DMS153 treated with DMSO at 0.1 percent for 48 hours (cell line): Measurements from ENCODE around the gene GBGT1.
"Not testable (repeated sequence)": the region's sequence is repeated elsewhere in the genome, so short reads cannot be mapped to it uniquely, and the experiment has no call there.

ENCODE experiments used
- DNase-seq: peaks from one replicate; lab custom pipeline; 2025; ENCODE audit not compliant: unreplicated experiment; lab: John Stamatoyannopoulos, UW

The GBGT1 gene

GRCh38 chr9:133199648-133200321 is 36.1 kb upstream of the GBGT1 start:
- DNase-seq, result no peak

DNA sequence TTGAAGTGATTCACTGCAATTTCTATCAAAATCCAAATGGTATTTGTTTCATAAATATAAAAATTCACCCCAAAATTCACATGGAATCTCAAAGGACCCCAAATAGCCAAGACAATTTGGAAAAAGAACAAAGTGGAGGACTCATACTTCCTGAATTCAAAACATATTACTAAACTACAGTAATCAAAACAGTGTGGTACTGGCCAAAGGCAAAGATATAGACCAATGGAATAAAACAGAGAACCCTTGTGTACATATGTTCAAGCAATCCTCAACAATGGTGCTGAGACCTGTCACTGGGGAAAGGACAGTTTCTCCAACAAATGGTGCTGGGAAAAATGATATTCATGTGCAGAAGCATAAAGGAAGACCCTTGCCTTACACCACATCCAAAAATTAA is 31.3 kb upstream of the GBGT1 start:
- no peak for DNase-seq

GRCh38 chr9:133194597-133194996 is 30.9 kb upstream of the GBGT1 start:
- no peak for DNase-seq

DNA sequence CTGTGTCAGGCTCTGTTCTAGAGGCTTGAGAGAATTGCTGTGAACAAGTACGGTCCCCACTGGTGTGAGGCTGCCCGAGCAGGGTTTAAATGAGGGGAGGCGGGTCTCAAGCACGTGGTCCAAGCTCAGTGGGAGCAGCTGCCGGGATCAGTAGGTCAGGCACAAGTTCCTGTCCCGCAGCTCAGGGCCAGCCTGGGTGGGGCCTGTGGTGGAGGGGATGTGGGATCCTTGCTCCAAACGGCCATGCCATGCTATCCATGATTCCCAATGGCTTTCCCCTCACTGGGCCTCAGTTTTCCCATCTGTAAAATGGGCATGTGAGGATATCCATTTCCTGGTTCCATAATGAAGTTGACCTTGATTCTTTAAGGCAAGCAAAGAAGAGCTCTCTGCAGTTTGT is 28.3 kb upstream of the GBGT1 start:
- DNase-seq, result no peak

DNA sequence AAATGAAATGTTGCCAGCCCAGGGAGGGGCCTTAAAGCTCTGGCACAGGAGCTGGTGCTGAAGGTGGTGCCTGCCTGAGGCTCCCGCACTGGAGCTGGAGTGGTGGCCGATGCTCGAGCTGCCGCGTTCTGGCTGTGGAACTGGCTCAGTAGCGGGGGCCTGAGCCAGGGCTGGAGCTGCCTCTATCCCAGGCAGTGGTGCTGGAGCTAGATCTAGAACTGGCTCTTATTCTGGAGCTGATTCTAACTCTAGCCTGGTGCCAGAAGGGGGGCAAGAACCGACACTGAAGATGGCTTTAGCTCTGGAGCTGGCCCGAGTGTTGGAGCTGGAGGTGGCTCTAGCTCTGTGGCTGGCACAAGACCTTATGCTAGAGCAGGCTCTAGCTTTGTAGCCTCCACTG is 26.1 kb upstream of the GBGT1 start:
- no peak for DNase-seq

DNA sequence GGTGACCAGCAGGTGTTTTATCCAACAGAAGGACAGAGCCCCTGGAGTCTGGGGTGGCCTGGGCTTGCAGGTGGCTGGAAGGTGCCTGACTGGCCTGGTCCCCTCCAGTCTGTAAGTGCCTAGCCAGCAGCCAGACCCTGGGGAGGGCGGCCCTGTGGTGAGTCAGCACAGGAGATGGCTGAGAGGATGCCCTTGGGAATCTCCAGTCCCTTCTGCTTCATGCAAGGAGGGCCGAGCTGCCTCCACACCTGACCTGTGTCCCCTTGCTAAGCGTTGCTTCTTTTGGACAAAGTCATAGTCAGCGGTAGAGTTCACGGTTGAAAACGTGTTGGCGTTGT is 25.1 kb upstream of the GBGT1 start:
- DNase-seq, result no peak

- peak; percentile 52 for DNase-seq
These were observed 24.5 kb upstream of the GBGT1 start for GRCh38 chr9:133188006-133188842.

GRCh38 chr9:133187561-133188005 is 23.9 kb upstream of the GBGT1 start:
- no peak for DNase-seq

GRCh38 chr9:133186736-133187135 is 23.0 kb upstream of the GBGT1 start:
- no peak for DNase-seq

GRCh38 chr9:133184971-133185370 is 21.3 kb upstream of the GBGT1 start:
- DNase-seq, result peak; percentile 80

DNA sequence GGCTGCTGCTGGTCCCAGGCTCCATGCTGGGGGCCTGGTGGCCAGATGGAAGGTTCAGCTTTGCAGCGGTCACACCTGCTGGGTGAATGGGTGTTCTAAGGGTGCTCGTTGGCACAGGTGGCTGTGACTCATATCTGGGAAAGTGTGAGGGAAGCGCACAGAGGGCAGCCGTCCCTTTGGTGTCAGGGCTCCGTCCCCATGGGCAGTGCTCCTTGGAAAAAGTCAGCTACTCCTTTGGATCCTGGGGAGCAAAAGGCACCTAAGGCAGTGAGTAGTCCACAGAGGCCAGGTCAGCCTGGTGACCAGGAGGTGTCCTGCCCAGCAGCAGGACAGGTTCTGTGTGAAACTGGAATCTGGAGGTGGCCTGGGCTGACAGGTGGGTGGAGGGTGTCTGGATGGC is 18.4 kb upstream of the GBGT1 start:
- DNase-seq, result no peak

DNA sequence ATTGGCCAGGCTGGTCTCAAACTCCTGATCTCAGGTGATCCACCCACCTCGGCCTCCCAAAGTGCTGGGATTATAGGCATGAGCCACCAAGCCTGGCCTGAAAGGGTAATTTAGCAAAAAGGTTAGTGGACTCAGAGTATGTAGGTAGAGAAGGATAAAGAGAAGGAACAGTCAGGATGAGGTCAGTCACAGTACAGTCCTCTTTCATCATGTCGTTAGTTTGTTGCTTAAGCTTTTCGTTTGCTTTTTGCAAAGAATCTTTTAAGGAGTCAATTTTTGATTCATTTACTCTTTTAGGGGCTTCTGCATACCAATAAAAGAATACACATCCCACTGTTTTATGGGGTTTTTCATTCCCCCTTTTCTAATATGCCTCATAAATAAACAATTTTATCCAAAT is 17.8 kb upstream of the GBGT1 start:
- no peak for DNase-seq

GRCh38 chr9:133180953-133181352 is 17.2 kb upstream of the GBGT1 start:
- no peak for DNase-seq

DNA sequence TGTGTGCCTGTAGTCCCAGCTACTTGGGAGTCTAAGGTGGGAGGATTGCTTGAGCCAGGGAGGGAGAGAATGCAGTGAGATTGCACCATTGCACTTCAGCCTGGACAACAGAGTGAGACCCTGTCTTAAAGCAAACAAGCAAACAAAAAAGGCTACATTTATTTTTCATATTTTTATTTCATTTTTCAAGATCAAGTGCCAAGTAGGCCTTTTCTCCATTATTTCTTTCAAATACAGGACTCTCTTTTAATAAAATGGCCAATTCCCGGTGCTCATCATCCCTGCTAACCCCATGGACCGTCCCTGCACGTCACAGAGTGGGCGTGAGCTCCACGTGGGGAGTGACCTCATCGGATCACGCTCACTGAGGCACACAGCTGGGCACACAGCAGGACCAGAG is 9.3 kb upstream of the GBGT1 start:
- no peak for DNase-seq

DNA sequence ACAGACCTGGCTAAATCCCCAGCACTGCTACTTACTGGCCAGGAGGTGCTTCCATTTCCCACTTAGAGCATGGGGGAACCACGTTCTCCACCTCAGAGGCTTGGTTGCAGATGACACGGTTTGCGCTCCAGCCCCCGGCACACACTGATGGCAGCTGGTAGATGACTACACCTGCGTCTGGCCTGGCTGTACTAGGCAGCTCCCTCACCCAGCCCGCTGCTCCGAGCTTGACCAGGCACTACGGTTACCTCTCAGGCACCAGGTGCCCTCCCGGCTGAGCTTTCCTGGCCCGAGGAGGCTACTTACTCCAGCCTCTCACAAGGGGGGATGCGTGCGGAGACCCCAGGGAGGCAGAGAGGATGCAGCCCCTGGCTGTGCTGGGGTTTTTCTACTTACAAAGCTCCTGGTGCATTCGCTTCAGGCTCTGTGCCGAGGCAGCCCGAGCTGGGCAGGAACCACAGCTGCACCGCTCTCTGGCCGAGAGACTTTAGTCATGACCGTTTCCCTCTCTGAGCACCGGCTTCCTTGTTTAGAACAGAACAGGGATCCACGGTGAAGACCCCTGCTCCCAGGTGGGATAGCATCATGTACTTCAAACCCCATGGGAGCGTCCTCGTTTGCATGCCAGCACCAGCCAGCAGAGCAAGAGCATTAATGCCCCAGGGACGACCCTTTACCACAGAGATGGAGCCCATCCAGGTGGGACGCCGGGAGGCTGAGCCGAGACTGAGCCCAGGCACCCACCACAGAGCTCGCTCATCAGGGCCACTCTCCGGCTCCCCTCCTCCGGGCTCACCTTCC is 7.6 kb upstream of the GBGT1 start:
- DNase-seq, result no peak

GRCh38 chr9:133170716-133171115 is 7.0 kb upstream of the GBGT1 start:
- no peak for DNase-seq

DNA sequence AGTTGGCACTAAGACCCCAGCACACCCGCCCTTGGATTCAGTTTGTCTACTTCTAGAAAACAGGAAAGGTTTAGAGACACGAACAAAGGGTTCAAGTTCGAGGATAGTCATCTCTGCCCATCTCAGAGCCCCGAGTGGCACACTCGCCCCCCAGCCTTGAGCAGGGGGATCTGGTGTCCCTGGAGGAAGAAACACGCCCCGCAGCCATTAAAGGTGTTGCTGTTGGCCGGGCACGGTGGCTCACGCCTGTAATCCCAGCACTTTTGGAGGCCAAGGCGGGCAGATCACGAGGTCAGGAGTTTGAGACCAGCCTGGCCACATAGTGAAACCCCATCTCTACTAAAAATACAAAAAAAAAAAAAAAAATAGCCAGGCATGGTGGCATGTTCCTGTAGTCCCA is 6.0 kb upstream of the GBGT1 start:
- DNase-seq, result not testable (repeated sequence)

DNA sequence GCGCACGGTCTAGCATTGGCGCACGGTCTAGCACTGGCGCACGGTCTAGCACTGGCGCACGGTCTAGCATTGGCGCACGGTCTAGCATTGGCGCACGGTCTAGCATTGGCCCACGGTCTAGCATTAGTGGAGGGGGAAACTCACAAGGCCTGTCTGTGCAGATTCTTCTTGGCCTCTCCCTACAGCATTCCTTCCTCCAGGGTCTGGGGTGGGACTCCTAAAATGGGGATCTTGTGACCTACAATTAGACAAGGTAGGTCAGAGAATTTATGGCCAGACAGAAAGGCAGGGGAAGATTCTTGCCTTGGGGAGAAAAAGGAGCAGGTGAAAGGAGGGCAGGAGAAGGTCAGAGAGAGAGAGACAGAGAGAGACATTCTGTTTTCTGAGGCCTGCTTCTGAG is 5.4 kb upstream of the GBGT1 start:
- no peak for DNase-seq

DNA sequence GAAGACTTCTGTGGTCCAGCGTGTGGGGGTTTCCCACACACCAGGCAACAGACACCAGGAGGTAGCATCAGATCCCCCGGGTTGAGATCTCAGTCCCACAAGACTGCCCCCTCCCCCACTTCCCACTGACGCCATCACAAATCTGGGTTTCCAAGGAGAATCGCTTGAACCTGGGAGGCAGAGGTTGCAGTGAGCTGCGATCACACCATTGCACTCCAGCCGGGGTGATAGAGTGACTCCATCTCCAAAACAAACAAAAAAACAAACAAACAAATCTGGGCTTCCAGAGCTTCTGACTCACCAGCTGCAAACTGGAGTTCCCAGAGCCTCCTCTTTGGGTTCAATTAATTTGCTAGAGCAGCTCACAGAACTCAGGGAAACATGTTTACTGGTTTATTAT is 4.7 kb upstream of the GBGT1 start:
- DNase-seq, result no peak

DNA sequence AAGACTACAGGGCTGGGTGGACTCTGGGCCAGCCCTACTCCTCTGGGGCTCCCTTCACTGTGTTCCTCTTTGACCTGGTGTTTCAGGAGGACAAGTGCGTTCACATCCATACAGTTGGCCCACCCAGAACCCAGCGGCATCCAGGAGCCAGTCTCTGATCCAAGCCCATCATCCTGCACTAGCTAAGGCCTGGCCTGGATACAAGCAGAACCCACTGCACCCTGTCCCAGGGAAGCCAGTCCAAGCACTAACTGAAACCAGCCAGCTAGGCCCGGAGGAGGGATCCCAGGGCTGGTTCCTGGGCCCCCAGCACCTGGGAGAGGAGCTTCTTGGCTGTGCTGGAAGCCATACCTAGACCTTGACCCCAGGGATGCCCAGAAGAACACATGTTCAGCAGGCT is 4.1 kb upstream of the GBGT1 start:
- no peak for DNase-seq

GRCh38 chr9:133167096-133167730 is 3.5 kb upstream of the GBGT1 start:
- no peak for DNase-seq
